ENCODE results near the gene ADRA2C. TPM values are rescaled to one million over a fixed set of nuclear protein-coding genes. Genes with fewer than 3 reads are reported as not detected.

ADRA2C gene
- total and polyA plus RNA-seq, 2 experiments from 2014 or later: 3.0 to 16.6 TPM

GRCh38 chr4:3813151-3814052, 47.2 kb downstream of the ADRA2C start (continued):
- no peak for TF ChIP-seq ZNF331 (CRISPR knock-in tag; IDR thresholded peaks at IDR 0.05; ENCODE audit: low read depth)
- no peak for TF ChIP-seq ZNF114 (CRISPR knock-in tag; IDR thresholded peaks at IDR 0.05)
- no peak for TF ChIP-seq CREB1 (CRISPR knock-in tag; IDR thresholded peaks at IDR 0.05; ENCODE audit: low read depth)

- H3K27me3 Mint-ChIP-seq (ENCODE audit: insufficient read depth, low read depth, poor library complexity): peaks cover 10% of the 10 kb centered on the region
- no peaks in the 10 kb centered on the region for H3K9me2 ChIP-seq (ENCODE audit: insufficient read depth)
- no peak overlapping the region for H3K4me3 Mint-ChIP-seq
- no peak overlapping the region for H3K4me3 ChIP-seq
- DNase-seq (ENCODE audit: low spot score) (no peak), ATAC-seq (no peak)
- no peak overlapping the region for H2AFZ ChIP-seq
- H3K36me3 Mint-ChIP-seq (ENCODE audit: low read depth): no peaks in the 10 kb centered on the region; the same call in 2 of the 3 replicates
- H3K27ac ChIP-seq (ENCODE audit: low read depth): no peak overlapping the region
- H3K79me2 ChIP-seq (replicated peaks; ENCODE audit: insufficient read depth): no peaks in the 10 kb centered on the region
- H3K9me3 Mint-ChIP-seq: peaks cover 2% of the 10 kb centered on the region; the same call in 1 of the 3 replicates
- no peaks in the 10 kb centered on the region for H3F3A ChIP-seq (replicated peaks; ENCODE audit: low read depth)
- H3K4me2 ChIP-seq: no peak overlapping the region
- H4K20me1 ChIP-seq (replicated peaks; ENCODE audit: insufficient read depth): no peaks in the 10 kb centered on the region
- H3K4me1 Mint-ChIP-seq: peaks cover 6% of the 10 kb centered on the region; the same call in 1 of the 3 replicates
- H3K4me1 ChIP-seq (ENCODE audit: insufficient read depth): no peaks in the 10 kb centered on the region
- H3K27me3 ChIP-seq (ENCODE audit: insufficient read depth): no peaks in the 10 kb centered on the region
- no peak overlapping the region for H3K27ac Mint-ChIP-seq
- no peaks in the 10 kb centered on the region for H3K36me3 ChIP-seq (ENCODE audit: insufficient read depth)
- TF ChIP-seq ZNF114 (CRISPR knock-in tag; IDR thresholded peaks at IDR 0.05): no peak
- TF ChIP-seq EZH2 (IDR thresholded peaks at IDR 0.05; ENCODE audit: low read depth, unreplicated experiment): no peak
- TF ChIP-seq REST (IDR thresholded peaks at IDR 0.05; ENCODE audit: unreplicated experiment): no peak
- TF ChIP-seq ETS1 (IDR thresholded peaks at IDR 0.05): no peak
- no peak for TF ChIP-seq POLR2AphosphoS5 (IDR thresholded peaks at IDR 0.05; ENCODE audit: low read depth)
- TF ChIP-seq NANOG (IDR thresholded peaks at IDR 0.05; ENCODE audit: borderline replicate concordance): no peak
- TF ChIP-seq EZH2phosphoT487 (IDR thresholded peaks at IDR 0.05; ENCODE audit: unreplicated experiment): no peak
- no peak for TF ChIP-seq STAT1 (IDR thresholded peaks at IDR 0.05; ENCODE audit: unreplicated experiment)
- no peak for TF ChIP-seq JUNB (IDR thresholded peaks at IDR 0.05; ENCODE audit: unreplicated experiment)
- TF ChIP-seq ZNF462 (CRISPR knock-in tag; IDR thresholded peaks at IDR 0.05): no peak
- no peak for TF ChIP-seq ZNF331 (CRISPR knock-in tag; IDR thresholded peaks at IDR 0.05; ENCODE audit: low read depth)
- no peak for TF ChIP-seq CREB1 (CRISPR knock-in tag; IDR thresholded peaks at IDR 0.05; ENCODE audit: low read depth)
These were observed 47.9 kb downstream of the ADRA2C start for GRCh38 chr4:3814053-3814570.

Measured in GM23338 (cell line).